Upper lobe of left lung (tissue), 4 donors: ENCODE results near the gene WNK2.

Experiments used
- POLR2A ChIP-seq, 4 donors: fragments of 450-650 bp; IDR thresholded peaks; one replicate each; pipeline ENCODE4 v1.5.1; 2016 to 2017; ENCODE audit warnings: antibody characterized with exemption in 4 of 4, mild to moderate bottlenecking in 2 of 4
- POLR2AphosphoS5 ChIP-seq, 2 donors: sonication (generic); formaldehyde crosslinking; IDR thresholded peaks; one replicate each; pipeline ENCODE4 v1.5.1; 2017; ENCODE audit warnings: antibody characterized with exemption in 2 of 2
- TF ChIP-seq, protein P1 (sequence below), 6 experiments: fragments of 450-650 bp in 4 of 6; fragments of 200-600 bp in 2 of 6; sonication (generic) in 2 of 6; IDR thresholded peaks; one replicate each; pipeline ENCODE4 v1.5.1; 2016 to 2019; ENCODE audit warnings: antibody characterized with exemption in 6 of 6

DNA sequence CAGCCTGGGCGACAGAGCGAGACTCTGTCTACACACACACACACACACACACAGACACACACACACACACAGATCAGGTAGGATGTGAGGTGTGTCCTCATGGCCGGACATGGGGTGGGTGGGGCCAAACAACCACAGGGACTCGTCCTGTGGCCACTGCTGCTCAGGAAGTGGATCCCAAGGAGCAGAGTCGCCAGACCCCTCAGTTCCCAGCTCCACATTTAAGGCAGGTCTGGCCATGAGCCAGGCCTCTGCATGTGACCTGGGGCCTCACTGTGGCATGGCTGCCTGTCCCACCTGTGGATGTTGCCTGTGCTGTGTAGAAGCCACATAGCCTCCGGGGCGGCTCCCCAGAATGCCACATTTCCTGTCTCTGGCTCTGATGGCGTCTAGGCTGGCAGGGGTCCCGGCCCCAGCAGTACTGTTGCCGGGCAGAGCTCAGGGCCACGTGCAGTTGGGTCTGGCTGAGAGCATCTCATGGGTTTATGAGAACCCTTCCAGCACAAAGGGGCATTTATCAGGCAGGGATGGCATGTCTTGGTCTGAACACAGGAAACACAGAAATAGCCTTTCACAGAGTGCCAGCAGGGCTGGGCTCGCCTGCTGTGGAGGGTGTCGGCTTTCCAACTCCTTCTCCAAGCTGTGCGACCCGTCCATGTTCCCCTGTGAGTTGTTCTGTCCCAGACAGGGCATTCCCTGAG is 40.0 kb upstream of the WNK2 start:
- TF ChIP-seq, protein P1, sequence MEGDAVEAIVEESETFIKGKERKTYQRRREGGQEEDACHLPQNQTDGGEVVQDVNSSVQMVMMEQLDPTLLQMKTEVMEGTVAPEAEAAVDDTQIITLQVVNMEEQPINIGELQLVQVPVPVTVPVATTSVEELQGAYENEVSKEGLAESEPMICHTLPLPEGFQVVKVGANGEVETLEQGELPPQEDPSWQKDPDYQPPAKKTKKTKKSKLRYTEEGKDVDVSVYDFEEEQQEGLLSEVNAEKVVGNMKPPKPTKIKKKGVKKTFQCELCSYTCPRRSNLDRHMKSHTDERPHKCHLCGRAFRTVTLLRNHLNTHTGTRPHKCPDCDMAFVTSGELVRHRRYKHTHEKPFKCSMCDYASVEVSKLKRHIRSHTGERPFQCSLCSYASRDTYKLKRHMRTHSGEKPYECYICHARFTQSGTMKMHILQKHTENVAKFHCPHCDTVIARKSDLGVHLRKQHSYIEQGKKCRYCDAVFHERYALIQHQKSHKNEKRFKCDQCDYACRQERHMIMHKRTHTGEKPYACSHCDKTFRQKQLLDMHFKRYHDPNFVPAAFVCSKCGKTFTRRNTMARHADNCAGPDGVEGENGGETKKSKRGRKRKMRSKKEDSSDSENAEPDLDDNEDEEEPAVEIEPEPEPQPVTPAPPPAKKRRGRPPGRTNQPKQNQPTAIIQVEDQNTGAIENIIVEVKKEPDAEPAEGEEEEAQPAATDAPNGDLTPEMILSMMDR (IDR thresholded peaks at IDR 0.05): no peak
- TF ChIP-seq POLR2A (IDR thresholded peaks at IDR 0.05) (no peak), POLR2AphosphoS5 (IDR thresholded peaks at IDR 0.05) (peak in 1 of 2 donors; percentile 46)
